Measurements from ENCODE around the gene ERP29.
"Not testable (repeated sequence)": the region's sequence is repeated elsewhere in the genome, so short reads cannot be mapped to it uniquely, and the experiment has no call there.

ERP29 gene

DNA sequence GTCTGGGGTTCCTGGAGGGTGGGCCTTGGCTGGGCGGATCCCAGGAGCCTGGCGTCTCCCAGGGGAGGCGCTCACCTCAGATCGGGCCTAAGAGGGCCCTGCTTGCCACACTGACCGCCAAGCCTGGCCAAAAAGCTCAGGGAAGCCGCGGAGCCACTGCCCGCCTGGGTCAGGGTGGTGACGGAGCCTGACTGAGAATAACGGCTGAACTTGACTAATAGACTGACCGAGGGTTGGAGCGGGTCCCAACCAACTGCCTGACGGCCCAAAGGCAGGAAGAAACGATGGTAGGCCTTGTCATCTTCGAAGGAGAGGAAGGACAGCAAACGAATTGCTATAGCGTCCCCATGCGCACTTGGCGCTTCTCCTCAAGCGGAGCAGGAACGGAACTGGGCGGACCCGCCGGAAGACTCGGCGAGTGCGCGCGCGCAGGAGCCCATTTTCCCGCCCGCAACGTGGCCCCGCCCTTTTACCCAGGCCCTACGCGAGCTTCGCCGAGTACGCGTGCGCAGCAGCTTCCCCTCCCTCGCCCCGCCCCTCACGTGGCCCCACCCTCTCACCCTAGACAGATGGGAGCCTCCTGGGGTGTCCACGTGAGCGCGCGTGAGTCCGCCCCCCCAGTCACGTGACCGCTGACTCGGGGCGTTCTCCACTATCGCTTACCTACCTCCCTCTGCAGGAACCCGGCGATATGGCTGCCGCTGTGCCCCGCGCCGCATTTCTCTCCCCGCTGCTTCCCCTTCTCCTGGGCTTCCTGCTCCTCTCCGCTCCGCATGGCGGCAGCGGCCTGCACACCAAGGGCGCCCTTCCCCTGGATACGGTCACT, at the start of gene ERP29, which contains the start of gene TMEM116:
ERP29 (plus strand) TSS at position 652 of the 826 bp plus-strand sequence; CDS start at position 692, 40 bp downstream.
TMEM116 (minus strand) TSS at position 391 of the 826 bp plus-strand sequence. CDS start 7,895 bp downstream, outside the sequence.
- peak; percentile 100 for DNase-seq (ENCODE audit: low spot score)

DNA sequence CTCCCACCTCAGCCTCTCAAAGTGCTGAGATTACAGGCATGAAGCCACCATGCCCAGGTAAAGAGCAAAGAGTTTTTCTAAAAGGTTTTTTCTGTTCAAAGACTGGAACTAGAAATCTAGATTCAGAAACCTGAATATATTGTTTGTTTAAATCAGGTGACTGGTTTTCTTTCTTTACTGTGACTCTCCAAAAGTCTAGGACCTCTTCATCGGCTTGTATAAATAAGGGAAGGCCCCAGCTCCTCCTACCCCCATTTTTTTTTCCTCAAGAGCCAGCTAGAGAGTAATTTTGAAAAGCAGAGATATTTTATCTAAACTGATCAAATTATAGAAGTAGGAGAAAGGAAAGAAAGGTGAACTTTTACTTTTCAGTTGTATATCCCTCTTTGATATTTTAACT, 48.3 kb upstream of the ERP29 start:
- DNase-seq (ENCODE audit: low spot score), result no peak

DNA sequence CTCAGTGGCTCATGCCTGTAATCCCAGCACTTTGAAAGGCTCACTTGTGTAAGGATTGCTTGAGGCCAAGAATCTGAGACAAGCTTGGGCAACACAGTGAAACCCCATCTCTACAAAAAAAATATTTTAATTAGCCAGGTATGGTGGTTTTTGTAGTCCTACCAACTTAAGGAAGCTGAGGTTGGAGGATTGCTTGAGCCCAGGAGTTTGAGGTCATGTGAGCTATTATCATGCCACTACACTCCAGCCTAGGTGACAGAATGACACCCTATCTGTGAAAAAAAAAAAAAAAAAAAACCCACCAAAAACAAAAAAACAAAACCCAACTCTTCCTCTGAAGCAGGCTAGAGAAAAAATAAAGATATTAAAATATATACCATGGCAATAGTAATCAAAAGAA, 41.4 kb upstream of the ERP29 start:
- no peak for DNase-seq (ENCODE audit: low spot score)

DNA sequence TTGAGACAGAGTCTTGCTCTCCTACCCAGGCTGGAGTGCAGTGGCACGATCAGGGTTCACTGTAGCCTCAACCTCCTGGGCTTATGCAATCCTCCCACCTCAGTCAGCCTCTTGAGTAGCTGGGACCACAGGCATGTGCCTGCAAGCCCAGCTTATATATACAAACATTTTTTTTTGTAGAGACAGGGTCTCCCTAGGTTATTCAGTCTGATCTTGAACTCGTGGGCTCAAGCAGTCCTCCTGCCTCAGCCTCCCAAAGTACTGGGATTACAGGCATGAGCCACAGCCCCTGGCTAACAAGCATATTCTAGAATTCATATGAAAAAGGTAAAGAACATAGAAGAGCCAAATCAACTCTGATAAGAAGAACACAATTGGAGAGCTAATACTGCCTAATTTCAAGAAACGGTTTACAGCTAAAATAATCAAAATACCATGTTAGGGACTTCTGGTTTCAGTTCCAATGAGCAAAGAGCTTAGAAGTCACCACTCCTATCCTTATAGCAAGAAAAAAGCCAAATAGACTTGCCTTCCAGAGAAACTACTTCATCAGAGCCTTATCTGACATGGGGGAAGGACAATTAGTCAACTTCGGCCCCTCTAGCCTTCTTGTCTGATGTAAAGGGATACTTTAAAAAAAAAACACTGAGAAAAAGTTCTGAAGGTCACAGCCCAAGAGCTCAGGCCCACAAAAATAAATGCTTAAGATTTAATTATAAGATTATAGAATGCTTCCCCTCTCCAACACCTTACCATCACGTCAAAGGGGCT, 37.9 kb upstream of the ERP29 start:
- DNase-seq (ENCODE audit: low spot score), result no peak

DNA sequence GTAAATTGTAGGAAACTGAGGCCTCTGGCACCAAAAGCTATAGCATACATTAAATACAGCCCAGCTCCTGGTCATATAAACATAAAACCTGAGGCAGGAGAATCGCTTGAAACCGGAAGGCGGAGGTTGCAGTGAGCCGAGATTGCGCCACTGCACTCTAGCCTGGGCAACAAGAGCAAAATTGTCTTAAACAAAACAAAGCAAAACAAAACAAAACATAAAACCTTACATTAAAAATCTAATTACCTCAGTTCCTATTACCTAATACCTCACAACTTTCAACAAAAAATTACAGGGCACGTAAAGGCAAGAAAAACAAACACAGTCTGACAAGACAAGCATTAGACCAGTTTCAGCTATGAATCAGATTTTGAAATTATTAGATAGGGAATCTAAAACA, 36.9 kb upstream of the ERP29 start:
- no peak for DNase-seq (ENCODE audit: low spot score)

DNA sequence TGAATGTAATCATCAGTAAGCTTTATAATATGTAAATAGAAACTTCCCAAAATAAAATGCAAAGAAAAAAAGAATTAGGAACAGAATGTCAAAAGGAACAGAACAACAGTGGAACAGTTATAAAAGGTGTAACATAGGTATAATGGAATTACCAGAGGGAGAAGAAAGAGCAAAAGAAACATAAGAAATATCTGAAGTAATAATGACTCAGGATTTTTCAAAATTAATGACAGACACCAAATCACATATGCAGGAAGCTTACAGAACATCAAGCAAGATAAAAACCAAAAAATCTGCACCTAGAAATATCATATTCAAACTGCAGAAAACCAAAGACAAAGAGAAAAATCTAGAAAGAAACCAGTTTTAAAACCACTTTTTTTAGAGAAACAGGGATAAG, 36.4 kb upstream of the ERP29 start:
- no peak for DNase-seq (ENCODE audit: low spot score)

DNA sequence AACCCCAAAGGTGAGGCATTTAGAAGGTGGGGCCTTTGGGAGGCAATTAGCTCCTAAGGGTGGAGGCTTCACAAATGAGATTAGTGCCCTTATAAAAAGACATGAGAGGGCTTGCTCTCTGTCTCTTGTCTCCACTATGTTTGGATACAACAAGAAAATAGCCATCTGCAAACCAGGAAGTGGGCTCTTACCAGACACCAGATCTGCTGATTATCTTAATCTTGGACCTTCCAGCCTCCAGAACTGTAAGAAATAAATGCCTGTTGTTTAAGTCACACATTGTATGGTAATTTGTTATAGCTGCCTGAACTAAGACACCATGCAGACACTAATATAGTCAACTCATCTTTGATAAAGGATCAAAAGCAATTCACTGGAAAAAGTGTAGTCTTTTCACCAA, 34.7 kb upstream of the ERP29 start:
- no peak for DNase-seq (ENCODE audit: low spot score)

DNA sequence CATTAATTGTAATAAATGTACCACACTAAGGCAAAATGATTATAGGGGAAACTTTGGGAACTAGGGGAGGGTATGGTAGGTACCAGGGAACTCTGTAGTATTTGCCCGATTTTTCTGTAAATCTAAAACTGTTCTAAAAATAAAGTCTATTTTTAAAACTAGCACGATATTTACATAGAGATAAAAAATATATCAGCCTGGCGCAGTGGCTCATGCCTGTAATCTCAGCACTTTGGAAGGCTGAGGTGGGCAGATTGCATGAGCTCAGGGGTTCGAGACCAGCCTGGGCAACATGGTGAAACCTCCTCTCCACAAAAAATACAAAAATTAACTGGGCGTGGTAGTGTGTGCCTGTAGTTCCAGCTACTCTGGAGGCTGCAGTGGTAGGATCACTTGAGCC, 32.6 kb upstream of the ERP29 start:
- DNase-seq (ENCODE audit: low spot score), result no peak

DNA sequence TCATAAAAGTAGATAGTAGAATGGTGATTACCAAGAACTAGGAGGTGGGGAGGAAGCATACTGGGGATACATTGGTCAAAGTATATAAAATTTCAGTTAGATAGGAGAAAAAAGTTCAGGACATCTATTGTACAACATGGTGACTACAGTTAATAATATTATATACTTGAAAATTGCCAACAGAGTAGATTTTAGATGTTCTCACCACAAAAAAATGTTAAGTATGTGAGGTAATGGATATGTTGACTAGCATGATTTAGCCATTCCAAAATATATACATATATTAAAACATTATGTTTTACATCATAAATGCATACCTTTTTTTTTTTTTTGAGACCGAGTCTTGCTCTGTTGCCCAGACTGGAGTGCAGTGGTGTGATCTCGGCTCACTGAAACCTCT, 31.2 kb upstream of the ERP29 start:
- no peak for DNase-seq (ENCODE audit: low spot score)

DNA sequence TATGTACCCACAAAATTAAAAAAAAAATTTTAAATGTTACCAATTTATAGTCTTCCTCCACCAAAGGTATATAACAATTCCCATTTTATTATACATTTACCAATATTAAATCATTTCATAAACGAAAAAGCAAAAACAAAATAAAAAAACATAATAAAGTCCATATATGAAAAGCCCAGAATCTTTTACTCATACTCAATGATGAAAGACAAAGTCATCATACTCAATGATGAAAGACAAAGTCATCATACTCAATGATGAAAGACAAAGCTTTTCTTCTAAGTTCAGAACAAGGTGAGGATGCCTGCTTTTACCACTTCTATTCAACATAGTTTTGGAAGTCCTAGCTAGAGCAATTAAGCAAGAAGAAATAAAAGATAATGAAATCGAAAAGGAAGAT, 28.4 kb upstream of the ERP29 start:
- no peak for DNase-seq (ENCODE audit: low spot score)

DNA sequence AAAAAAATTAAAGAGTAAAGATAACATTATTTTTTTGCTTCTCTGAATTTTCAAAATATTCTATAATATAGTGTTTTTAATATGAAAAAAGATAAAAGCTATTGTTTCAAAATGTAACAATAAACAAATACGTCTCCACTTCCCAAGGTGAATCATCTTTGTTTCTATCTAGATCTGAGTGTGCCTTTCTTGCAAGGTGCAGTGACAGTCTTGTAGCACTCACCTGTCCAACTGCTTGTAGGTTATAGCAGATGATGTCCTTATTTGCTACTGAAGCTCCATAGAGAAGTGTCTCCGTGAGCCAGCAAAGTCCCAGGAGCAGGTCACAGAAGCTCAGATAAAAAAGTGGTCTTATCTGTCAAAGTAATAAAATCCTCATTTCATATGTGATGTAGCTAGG, 21.7 kb upstream of the ERP29 start:
- no peak for DNase-seq (ENCODE audit: low spot score)

DNA sequence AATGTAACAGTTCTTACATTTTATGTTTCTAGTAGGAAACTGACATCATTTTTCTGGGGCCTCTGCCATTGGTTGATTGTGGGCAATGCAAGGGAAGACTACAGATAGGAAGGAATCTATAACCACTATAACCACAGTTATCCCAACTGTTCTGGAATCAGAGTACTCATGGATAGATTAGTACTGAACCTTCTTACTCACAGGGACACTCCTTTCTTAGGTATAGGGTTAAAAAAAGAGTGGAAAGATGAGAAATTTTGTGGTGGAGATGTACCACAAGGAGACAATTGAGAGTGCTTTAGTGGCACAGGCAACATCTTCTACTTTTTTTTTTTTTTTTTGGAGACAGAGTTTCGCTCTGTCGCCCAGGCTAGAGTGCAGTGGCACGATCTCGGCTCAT, 21.3 kb upstream of the ERP29 start:
- DNase-seq (ENCODE audit: low spot score), result no peak

DNA sequence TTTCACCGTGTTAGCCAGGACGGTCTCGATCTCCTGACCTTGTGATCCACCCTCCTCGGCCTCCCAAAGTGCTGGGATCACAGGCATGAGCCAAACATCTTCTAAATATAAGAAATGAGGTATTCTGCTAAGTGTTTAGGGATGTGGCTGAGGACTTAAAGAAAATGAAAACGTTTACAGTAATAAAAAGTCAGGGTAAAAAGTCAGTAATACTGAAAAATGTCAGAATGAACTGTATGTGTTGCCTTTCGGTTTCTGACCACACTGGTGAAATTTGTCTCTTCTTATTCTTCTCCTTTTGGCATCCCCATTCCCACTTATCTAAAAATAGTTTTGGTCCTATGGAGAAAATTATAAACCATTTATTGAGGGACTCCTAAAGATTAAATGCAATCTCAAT, 20.8 kb upstream of the ERP29 start:
- no peak for DNase-seq (ENCODE audit: low spot score)

DNA sequence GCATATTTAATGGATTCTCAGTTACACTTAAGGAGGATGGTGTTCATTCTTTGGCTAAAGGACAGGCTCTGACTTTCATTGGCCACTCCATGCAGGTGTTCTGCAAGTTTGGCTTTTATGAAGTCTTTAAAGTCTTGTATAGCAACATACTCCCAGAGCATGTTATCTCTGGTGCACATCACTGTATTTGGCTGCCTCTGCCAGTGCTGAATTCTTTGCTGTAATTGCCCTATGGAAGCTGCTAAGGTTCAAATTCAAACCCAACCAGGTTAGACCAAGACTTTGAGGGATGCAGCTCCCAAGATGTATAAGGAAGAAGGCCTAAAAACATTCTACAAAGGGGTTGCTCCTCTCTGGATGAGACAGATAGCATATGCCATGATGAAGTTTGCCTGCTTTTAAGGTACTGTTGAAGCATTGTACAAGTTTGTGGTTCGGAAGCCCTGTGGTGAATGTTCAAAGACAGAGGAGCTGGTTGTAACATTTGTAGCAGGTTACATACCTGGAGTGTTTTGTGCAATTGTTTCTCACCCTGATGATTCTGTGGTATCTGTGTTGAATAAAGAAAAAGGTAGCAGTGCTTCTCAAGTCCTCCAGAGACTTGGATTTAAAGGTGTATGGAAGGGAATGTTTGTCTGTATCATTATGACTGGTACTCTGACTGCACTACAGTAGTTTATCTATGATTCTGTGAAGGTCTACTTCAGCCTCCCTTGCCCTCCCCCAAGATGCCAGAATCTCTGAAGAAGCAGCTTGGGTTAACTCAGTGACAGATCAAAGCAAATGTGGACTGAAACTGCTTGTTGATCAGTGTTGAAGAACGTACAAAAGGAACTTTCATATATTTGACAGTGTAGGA, 19.7 kb upstream of the ERP29 start:
- DNase-seq (ENCODE audit: low spot score), result no peak

DNA sequence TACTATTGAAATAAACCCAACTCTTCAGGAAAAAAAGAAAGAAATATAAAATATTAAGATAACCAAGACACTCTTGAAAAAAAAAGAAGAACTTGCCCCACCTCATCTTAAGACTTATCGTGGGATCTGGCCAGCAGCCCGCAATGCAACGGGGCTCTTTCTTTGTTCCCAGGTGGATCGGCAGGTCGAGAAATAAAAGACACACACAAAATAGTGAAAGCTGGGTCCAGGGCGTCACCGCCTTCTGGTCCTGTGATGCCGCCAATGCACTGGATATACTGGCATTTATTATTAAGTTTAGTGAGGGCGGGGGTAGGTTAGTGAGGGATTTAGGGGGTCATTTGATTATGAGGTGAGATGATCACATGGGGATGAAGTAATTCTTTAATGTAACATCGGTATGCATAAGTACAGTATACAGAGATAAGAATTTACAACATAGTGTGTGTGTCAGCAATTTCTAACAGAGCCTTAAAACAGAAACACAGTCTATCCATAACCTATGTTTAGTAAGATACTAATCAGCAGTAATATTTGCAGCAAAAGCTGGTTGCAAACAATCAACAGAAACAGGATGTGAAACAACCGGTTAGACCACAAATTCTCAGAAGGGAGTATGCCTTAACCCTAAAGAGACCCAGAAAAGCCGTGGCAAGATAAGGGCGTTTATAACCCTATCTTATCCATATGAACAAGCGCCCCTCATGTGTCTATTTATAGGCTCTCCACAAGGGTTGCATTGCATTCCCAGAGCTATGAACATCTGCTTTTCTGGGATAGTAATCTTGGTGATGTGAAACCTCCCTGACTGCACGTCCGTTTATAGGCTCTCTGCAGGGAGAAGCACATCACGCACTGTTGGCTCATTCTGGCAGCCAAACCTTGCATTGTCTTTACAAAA, 18.8 kb upstream of the ERP29 start:
- DNase-seq (ENCODE audit: low spot score), result not testable (repeated sequence)

DNA sequence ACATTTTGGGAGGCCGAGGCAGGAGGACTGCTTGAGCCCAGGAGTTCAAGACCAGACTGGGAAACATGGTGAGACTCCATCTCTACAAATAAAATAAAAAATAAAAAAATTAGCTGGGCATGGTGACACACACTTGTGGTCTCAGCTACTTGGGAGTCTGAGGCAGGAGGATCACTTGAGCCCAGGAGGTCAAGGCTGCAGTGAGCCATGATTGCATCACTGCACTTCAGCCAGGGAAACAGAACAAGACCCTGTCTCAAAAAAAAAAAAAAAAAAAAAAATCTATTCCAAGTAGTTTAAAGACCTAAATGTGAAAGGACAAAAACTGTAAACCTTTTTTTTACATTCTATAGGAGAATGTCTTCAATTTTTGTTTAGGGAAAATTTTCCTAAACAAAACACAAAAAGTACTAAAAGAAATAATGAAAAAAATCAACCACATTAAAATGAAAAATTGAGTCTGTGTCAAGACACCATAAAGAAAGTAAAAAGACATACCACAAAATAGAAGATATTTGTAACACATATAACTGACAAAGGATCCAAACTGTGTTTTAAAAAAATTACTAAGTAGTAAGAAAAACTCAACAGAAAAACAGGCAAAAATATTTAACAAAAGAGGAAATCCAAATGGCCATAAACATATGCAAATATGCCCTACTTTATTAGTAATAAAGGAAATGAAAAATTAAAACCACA, 17.3 kb upstream of the ERP29 start:
- DNase-seq (ENCODE audit: low spot score), result no peak

DNA sequence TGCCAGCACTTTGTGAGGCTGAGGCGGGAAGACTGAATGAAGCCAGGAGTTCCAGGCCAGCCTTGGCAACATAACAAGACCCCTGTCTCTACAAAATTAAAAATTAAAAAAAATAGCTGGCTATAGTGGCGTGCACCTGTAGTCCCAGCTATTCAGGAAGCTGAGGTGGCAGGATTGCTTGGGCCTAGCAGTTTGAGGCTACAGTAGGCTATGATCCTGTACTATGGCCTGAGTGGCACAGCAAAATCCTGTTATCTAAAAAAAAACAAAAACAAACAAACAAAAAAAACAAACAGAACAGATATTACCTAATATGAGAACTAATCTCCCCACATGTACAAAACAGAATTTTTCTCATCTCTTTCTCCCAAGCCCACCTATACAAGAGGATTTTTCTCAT, 15.9 kb upstream of the ERP29 start:
- no peak for DNase-seq (ENCODE audit: low spot score)

DNA sequence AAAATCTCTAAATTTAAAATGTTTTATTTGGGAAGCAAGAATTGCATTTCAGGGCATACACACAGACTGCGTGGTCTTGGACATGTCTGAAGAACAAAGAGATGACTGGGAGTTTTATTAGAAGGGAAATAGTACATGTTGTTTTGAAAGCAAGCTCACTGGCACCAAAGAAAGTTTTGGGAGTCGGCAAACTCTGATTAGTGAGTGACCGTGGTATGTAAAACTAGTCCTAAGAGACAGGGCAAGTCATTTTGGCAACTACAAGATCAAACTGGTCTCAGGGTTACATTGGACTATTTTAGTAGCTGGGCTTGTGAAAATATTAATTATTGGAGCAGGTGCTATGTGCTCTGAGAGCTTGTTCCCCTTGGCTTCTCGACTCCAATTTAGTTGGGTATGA, 15.2 kb upstream of the ERP29 start:
- no peak for DNase-seq (ENCODE audit: low spot score)

DNA sequence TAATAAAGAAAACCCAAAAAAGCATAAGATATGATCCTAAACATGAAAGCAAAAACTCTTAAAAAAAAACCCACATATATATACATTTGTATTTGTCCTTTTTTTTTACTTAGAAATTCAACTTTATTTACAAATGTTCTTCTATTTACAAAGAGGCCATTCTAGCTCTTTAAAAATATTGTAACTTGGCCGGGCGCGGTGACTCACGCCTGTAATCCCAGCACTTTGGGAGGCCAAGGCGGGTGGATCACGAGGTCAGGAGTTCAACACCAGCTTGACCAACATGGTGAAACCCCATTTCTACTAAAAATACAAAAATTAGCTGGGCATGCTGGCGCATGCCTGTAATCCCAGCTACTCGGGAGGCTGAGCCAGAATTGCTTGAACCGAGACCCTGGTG, 14.1 kb upstream of the ERP29 start:
- DNase-seq (ENCODE audit: low spot score), result not testable (repeated sequence)

DNA sequence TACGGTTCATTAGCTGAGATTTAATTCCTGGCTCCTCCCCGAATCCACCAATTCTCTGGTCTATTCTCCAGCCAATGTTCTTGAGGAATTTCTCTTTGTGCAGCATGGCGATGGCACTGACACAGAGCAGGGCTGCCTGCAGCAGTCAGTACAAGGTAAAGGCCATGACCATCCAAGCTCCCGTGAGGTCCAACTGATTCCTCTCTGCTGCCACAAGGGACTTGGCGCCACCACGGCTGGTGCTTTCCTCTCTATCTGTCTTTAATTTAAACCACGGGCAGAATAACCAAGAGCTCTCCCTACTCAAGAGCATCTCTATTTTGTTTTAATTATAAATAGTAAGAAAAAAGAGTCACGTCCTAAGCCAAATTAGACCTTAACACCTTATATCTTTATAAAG, 12.4 kb upstream of the ERP29 start:
- no peak for DNase-seq (ENCODE audit: low spot score)

DNA sequence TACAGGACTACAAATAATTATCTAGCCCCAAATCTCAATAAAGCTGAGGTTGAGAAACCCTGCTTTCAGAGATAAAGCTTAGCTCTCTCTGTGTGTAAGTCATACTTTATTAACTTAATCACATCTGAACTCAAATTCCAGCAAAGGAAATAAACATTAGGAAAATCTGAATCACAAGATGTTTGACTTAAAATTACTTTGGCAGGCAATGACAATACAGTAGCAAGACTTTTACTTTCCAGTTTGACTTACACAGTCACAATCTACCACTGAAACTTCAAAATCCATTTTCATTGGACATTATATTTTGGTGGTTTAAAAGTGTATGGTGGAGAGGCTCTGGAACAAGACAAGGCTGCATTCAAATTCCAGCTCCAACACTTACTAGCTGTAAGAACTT, 11.7 kb upstream of the ERP29 start:
- no peak for DNase-seq (ENCODE audit: low spot score)

Data from ecto neural progenitor cell (in vitro differentiated cells).